Right lobe of liver (tissue), 6 donors: ENCODE data around the gene WDR89. TPM values are rescaled to one million over a fixed set of nuclear protein-coding genes. Genes with fewer than 3 reads are reported as not detected.

Experiments used
- ATAC-seq, 4 donors: fragments of 200-7000 bp; cut with Tn5 transposase; one replicate each; pipeline ENCODE4 v1.9.1; 2020; ENCODE audit warnings: mild to moderate bottlenecking in 4 of 4, moderate library complexity in 4 of 4
- DNase-seq, 3 donors: peaks; one replicate each; pipeline ENCODE4 v3.0.0-alpha.2; 2020
- H3K27ac ChIP-seq, 3 donors: fragments of 200-600 bp; one replicate each; pipeline ENCODE4 v1.8.0; 2022
- H3K27me3 ChIP-seq, 2 donors: fragments of 200-600 bp; one replicate each; pipeline ENCODE4 v1.8.0; 2022
- H3K36me3 ChIP-seq, 4 donors: fragments of 200-600 bp; sonication (generic) in 1 of 4; one replicate each; pipeline versions ENCODE4 v1.5.1 to v1.8.0; 2017 to 2022; ENCODE audit warnings: control low read depth in 1 of 4
- H3K4me1 ChIP-seq, 4 donors: fragments of 200-600 bp; sonication (generic) in 1 of 4; one replicate each; pipeline versions ENCODE4 v1.5.1 to v1.8.0; 2017 to 2022; ENCODE audit warnings: control low read depth in 1 of 4
- H3K4me3 ChIP-seq, 3 donors: fragments of 200-600 bp; one replicate each; pipeline ENCODE4 v1.8.0; 2022
- H3K9me3 ChIP-seq, 4 donors: fragments of 200-600 bp; sonication (generic) in 1 of 4; one replicate each; pipeline versions ENCODE4 v1.5.1 to v1.8.0; 2017 to 2022; ENCODE audit warnings: control low read depth in 1 of 4
- POLR2A ChIP-seq: fragments of 450-650 bp; IDR thresholded peaks from one replicate; pipeline ENCODE4 v1.6.1; 2017; ENCODE audit warnings: antibody characterized with exemption, mild to moderate bottlenecking
- WGBS: methylation state at CpG from one replicate; pipeline ENCODE4 v1.1.6; 2018; ENCODE audit warnings: low coverage, low lambda C conversion rate; ENCODE audit not compliant: insufficient coverage; ENCODE audit errors: missing lambda C conversion rate; 5-methylcytosine and 5-hydroxymethylcytosine counted together
- intact Hi-C, 2 donors: fragments of 100-400 bp; cut with DNase I; formaldehyde crosslinking; loops; one replicate each; pipeline versions ENCODE4 v1.11.2 to v1.14.1; 2022
- total RNA-seq, 6 experiments: library from RNA; depleted of rRNA in 2 of 6; stranded (reverse); fragments of >200 nt in 2 of 6; fragmentation: NEBNext Ultra II Directional in 3 of 6; extraction: Animal tissue kit (Norgen Biotek cat#: 25700) in 3 of 6; gene quantifications; one replicate each; pipeline versions ENCODE4 v1.1.0 to v1.2.4, GENCODE V29; 2016 to 2023
- TF ChIP-seq, protein P1 (sequence below), 4 donors: fragments of 200-600 bp in 3 of 4; fragments of 450-650 bp in 1 of 4; IDR thresholded peaks; one replicate each; pipeline versions ENCODE4 v1.5.1 to v1.8.0; 2016 to 2022; ENCODE audit warnings: antibody characterized with exemption in 4 of 4, mild to moderate bottlenecking in 2 of 4
- donor health status: DM: no; HTN: yes; CAD: no.
- donor health status: DM: no; HTN: no; CAD: no.
- donor health status: DM: no; HTN: no; CAD: no.
- donor health status: DM: no; HTN: yes; CAD: no.
- donor health status: DM: no; HTN: yes; CAD: no.

The WDR89 gene
- total RNA-seq, 6 experiments from 2014 or later, result 3.3 to 7.9 (median 5.8) TPM

GRCh38 chr14:63659726-63660125 is 18.1 kb upstream of the WDR89 start:
- 33% methylated on average over 4 of the region's 4 CpGs for WGBS
- no peak overlapping the region for H3K27ac ChIP-seq

GRCh38 chr14:63656194-63656593 is 14.5 kb upstream of the WDR89 start:
- ATAC-seq (no peak), DNase-seq (no peak)
- Histone ChIP-seq H3K27me3 (no peaks in the 10 kb centered on the region), H3K9me3 (no peaks in the 10 kb centered on the region), H3K27ac (no peak overlapping the region), H3K4me1 (peaks cover 0 to 4% (median 2%) of the 10 kb centered on the region in 4 donors), H3K36me3 (no peaks in the 10 kb centered on the region), H3K4me3 (no peak overlapping the region)
- intact Hi-C loops, result no loop called here
- WGBS, result 85% methylated on average over 4 of the region's 4 CpGs
- no peak for TF ChIP-seq POLR2A
- TF ChIP-seq, protein P1, sequence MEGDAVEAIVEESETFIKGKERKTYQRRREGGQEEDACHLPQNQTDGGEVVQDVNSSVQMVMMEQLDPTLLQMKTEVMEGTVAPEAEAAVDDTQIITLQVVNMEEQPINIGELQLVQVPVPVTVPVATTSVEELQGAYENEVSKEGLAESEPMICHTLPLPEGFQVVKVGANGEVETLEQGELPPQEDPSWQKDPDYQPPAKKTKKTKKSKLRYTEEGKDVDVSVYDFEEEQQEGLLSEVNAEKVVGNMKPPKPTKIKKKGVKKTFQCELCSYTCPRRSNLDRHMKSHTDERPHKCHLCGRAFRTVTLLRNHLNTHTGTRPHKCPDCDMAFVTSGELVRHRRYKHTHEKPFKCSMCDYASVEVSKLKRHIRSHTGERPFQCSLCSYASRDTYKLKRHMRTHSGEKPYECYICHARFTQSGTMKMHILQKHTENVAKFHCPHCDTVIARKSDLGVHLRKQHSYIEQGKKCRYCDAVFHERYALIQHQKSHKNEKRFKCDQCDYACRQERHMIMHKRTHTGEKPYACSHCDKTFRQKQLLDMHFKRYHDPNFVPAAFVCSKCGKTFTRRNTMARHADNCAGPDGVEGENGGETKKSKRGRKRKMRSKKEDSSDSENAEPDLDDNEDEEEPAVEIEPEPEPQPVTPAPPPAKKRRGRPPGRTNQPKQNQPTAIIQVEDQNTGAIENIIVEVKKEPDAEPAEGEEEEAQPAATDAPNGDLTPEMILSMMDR (IDR thresholded peaks at IDR 0.05), result no peak

More at GRCh38 chr14:63659726-63660125, 18.1 kb upstream of the WDR89 start:
- no peak for TF ChIP-seq POLR2A
- TF ChIP-seq, protein P1 (IDR thresholded peaks at IDR 0.05), result no peak
- Histone ChIP-seq H3K4me3 (no peak overlapping the region), H3K27me3 (no peaks in the 10 kb centered on the region), H3K36me3 (no peaks in the 10 kb centered on the region), H3K9me3 (no peaks in the 10 kb centered on the region), H3K4me1 (peaks cover 0 to 4% (median 2%) of the 10 kb centered on the region in 4 donors)
- ATAC-seq (peak; percentile 67 to 90 (median 73)), DNase-seq (no peak)
- intact Hi-C loops, result no loop called here

DNA sequence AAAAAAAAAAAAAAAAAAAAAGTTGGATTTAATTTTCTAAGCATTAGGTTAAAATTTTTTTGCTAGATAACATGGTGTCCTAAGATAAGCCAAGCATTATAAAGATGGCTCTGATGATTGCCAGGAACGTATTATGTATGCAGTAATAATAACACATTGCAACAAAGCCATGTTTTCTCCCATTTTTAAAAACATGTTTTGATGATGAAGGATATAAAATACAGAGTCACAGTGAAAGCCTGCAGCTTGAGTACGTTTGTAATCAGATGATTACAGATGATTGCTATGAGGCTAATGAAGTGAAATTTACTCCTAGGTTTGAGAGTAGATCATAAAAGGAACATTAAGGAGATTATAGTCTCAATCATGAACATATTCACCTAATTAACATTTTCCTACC is 13.3 kb upstream of the WDR89 start:
- 79% methylated on average over 2 of the region's 2 CpGs for whole genome bisulfite sequencing
- H3K9me3 ChIP-seq, result no peaks in the 10 kb centered on the region
- no peaks in the 10 kb centered on the region for H3K27me3 ChIP-seq
- H3K4me1 ChIP-seq, result peaks cover 0 to 4% (median under 1%) of the 10 kb centered on the region in 4 donors
- H3K27ac ChIP-seq, result no peak overlapping the region
- ATAC-seq (no peak), DNase-seq (no peak)
- no peak overlapping the region for H3K4me3 ChIP-seq
- intact Hi-C loops, result no loop called here
- no peak for TF ChIP-seq POLR2A
- TF ChIP-seq, protein P1 (IDR thresholded peaks at IDR 0.05), result no peak
- H3K36me3 ChIP-seq, result no peaks in the 10 kb centered on the region

GRCh38 chr14:63654346-63654745 is 12.7 kb upstream of the WDR89 start:
- peaks cover 0 to under 1% (median 0%) of the 10 kb centered on the region in 4 donors for H3K4me1 ChIP-seq

More at GRCh38 chr14:63654346-63654745, 12.7 kb upstream of the WDR89 start:
- TF ChIP-seq POLR2A, result no peak
- TF ChIP-seq, protein P1 (IDR thresholded peaks at IDR 0.05), result no peak
- 95% methylated on average over 2 of the region's 2 CpGs for WGBS
- no peak overlapping the region for H3K27ac ChIP-seq
- H3K27me3 ChIP-seq, result no peaks in the 10 kb centered on the region
- no peak overlapping the region for H3K4me3 ChIP-seq
- intact Hi-C loops, result no loop called here
- ATAC-seq (no peak), DNase-seq (no peak)
- H3K36me3 ChIP-seq, result no peaks in the 10 kb centered on the region
- H3K9me3 ChIP-seq, result no peaks in the 10 kb centered on the region
